Neural crest cell (in vitro differentiated cells): Measurements from ENCODE around the gene IFT25. TPM values are rescaled to one million over a fixed set of nuclear protein-coding genes. Genes with fewer than 3 reads are reported as not detected.
A peak's percentile ranks its signal among the peaks of the same experiment; 100 is the strongest.

Experiments
- DNase-seq: peaks from one replicate; pipeline ENCODE4 v3.0.0; 2021; ENCODE audit warnings: low read depth, mixed read lengths, low spot score
- H3K27ac Mint-ChIP-seq: one replicate; pipeline ENCODE4 v1.8.0; 2021; ENCODE audit warnings: mild to moderate bottlenecking, mixed read lengths; ENCODE audit not compliant: unreplicated experiment
- H3K27me3 Mint-ChIP-seq: 2 replicates; pipeline ENCODE4 v1.8.0; 2021; ENCODE audit warnings: low read depth, mild to moderate bottlenecking, mixed read lengths
- H3K36me3 Mint-ChIP-seq: 2 replicates; pipeline ENCODE4 v1.8.0; 2021; ENCODE audit warnings: low read depth, mild to moderate bottlenecking, mixed read lengths
- H3K4me1 Mint-ChIP-seq: 2 replicates; pipeline ENCODE4 v1.8.0; 2021; ENCODE audit warnings: mixed read lengths
- H3K4me3 Mint-ChIP-seq: one replicate; pipeline ENCODE4 v1.8.0; 2021; ENCODE audit warnings: mild to moderate bottlenecking, mixed read lengths
- H3K9me3 Mint-ChIP-seq: 2 replicates; pipeline ENCODE4 v1.8.0; 2021; ENCODE audit warnings: mixed read lengths
- CTCF ChIP-seq: fragments of 200-600 bp; sonication (generic); conservative IDR thresholded peaks from 2 replicates; pipeline ENCODE4 v1.5.0; 2021; ENCODE audit warnings: antibody characterized with exemption, mild to moderate bottlenecking
- total RNA-seq: library from RNA; stranded (reverse); gene quantifications from 2 replicates; pipeline ENCODE4 v1.2.1, GENCODE V29; 2021

Gene IFT25
- total RNA-seq, 1 donor from 2014 or later, result 41.1 TPM

DNA sequence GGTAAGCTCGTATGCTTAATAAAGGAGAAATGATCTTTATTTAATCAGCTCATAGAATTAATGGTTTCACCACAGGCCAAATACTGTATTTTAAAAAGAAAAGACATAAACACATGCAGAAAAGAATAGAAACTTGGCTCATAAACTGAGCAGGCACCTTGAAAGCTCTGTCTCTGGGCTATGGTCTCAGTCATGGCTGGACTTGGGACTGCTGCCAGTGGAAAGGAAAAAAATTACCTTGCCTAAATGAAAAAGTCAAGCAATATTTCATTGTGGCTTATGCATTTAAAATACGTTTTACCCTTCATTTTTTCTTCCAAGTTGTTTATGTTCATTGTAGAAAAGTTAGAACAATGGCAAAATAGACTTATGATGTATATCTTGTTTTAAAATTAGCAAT is 8.6 kb upstream of the IFT25 start:
- Mint-ChIP-seq H3K27me3 (no peaks in the 10 kb centered on the region), H3K27ac (no peak overlapping the region), H3K4me3 (no peak overlapping the region), H3K36me3 (peaks cover 3% of the 10 kb centered on the region), H3K9me3 (no peaks in the 10 kb centered on the region), H3K4me1 (peaks cover 11% of the 10 kb centered on the region)
- no peak for TF ChIP-seq CTCF
- no peak for DNase-seq

GRCh38 chr1:53951697-53952096 is 6.2 kb upstream of the IFT25 start:
- Mint-ChIP-seq H3K36me3 (no peaks in the 10 kb centered on the region), H3K4me3 (no peak overlapping the region), H3K4me1 (peaks cover 35% of the 10 kb centered on the region), H3K27me3 (no peaks in the 10 kb centered on the region), H3K9me3 (no peaks in the 10 kb centered on the region), H3K27ac (no peak overlapping the region)
- no peak for DNase-seq
- TF ChIP-seq CTCF, result no peak

- peak; percentile 36 for DNase-seq
- H3K9me3 Mint-ChIP-seq, result no peaks in the 10 kb centered on the region
- H3K4me1 Mint-ChIP-seq, result peaks cover 43% of the 10 kb centered on the region
- H3K4me3 Mint-ChIP-seq, result peak overlapping the region; percentile 90
- no peak overlapping the region for H3K27ac Mint-ChIP-seq
- no peaks in the 10 kb centered on the region for H3K27me3 Mint-ChIP-seq
- no peaks in the 10 kb centered on the region for H3K36me3 Mint-ChIP-seq
- peak; percentile 68 for TF ChIP-seq CTCF
These were observed 3.8 kb upstream of the IFT25 start for GRCh38 chr1:53949023-53949990.

DNA sequence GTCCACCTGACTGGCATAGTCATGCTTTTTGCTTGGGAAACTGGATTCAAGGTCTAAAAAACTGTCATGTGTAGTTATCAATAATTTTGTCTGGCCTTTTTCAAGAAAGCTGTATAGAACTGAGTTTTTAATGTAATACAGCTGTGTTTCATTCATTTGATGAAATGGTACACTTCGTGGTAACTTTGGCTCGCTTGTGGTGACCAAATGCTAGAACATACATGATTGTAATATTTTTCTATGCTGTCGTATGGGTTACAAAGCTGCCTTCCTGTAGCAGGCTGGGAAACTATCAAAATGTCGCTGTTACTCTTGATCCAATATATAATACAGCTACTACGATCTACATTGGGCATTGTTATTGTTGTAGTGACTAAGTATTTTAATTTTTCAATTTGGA is 2.8 kb upstream of the IFT25 start:
- Mint-ChIP-seq H3K36me3 (peaks cover 2% of the 10 kb centered on the region), H3K4me1 (peaks cover 51% of the 10 kb centered on the region), H3K4me3 (peak overlapping the region; percentile 90), H3K27me3 (no peaks in the 10 kb centered on the region), H3K9me3 (no peaks in the 10 kb centered on the region), H3K27ac (no peak overlapping the region)
- no peak for DNase-seq
- TF ChIP-seq CTCF, result no peak

- no peak overlapping the region for H3K27ac Mint-ChIP-seq
- TF ChIP-seq CTCF, result no peak
- peak overlapping the region; percentile 90 for H3K4me3 Mint-ChIP-seq
- H3K9me3 Mint-ChIP-seq, result no peaks in the 10 kb centered on the region
- H3K36me3 Mint-ChIP-seq, result peaks cover 2% of the 10 kb centered on the region
- H3K4me1 Mint-ChIP-seq, result peaks cover 60% of the 10 kb centered on the region
- no peaks in the 10 kb centered on the region for H3K27me3 Mint-ChIP-seq
- no peak for DNase-seq
These were observed 1.8 kb upstream of the IFT25 start for GRCh38 chr1:53947172-53947907.
